NCI-H2081 (cell line): ENCODE data around the gene BBC3.
"Not testable (repeated sequence)": the region's sequence is repeated elsewhere in the genome, so short reads cannot be mapped to it uniquely, and the experiment has no call there.

Source experiments
- DNase-seq, 2 experiments: peaks; one replicate each; lab custom pipeline; 2025; lab: John Stamatoyannopoulos, UW

Gene BBC3

GRCh38 chr19:47230921-47231214 lies at the start of gene BBC3:
Gene BBC3 (minus strand): TSS chr19:47231199. CDS start chr19:47228431, 2,768 bp downstream.
- DNase-seq, result no peak

GRCh38 chr19:47280183-47280797 lies 49.3 kb upstream of the BBC3 start:
- DNase-seq, result no peak

- not testable (repeated sequence) for DNase-seq
Measured at GRCh38 chr19:47276513-47276912, 45.5 kb upstream of the BBC3 start.

GRCh38 chr19:47275791-47276461 lies 44.9 kb upstream of the BBC3 start:
- no peak for DNase-seq

GRCh38 chr19:47274891-47275761 lies 44.1 kb upstream of the BBC3 start:
- no peak for DNase-seq

GRCh38 chr19:47274071-47274890 lies 43.3 kb upstream of the BBC3 start, which contains the start of gene INAFM1:
Gene INAFM1 (plus strand): TSS chr19:47274885. CDS start chr19:47274920, 35 bp downstream.
- DNase-seq, result peak; percentile 75 to 91

- DNase-seq, result peak; percentile 48 to 66
Measured at GRCh38 chr19:47273313-47274070, 42.5 kb upstream of the BBC3 start.

GRCh38 chr19:47272448-47273312 lies 41.7 kb upstream of the BBC3 start:
- no peak for DNase-seq

GRCh38 chr19:47271949-47272348 lies 41.0 kb upstream of the BBC3 start:
- DNase-seq, result no peak

GRCh38 chr19:47270408-47270807 lies 39.4 kb upstream of the BBC3 start:
- no peak for DNase-seq

- no peak for DNase-seq
Measured at GRCh38 chr19:47269596-47269995, 38.6 kb upstream of the BBC3 start.

GRCh38 chr19:47268028-47268427 lies 37.0 kb upstream of the BBC3 start:
- no peak for DNase-seq

GRCh38 chr19:47267350-47267759 lies 36.4 kb upstream of the BBC3 start:
- DNase-seq, result no peak

GRCh38 chr19:47266401-47266941 lies 35.5 kb upstream of the BBC3 start:
- DNase-seq, result no peak

- DNase-seq, result no peak
Measured at GRCh38 chr19:47264629-47265028, 33.6 kb upstream of the BBC3 start.

- DNase-seq, result not testable (repeated sequence)
Measured at GRCh38 chr19:47261946-47262793, 31.2 kb upstream of the BBC3 start.

GRCh38 chr19:47260476-47260875 lies 29.5 kb upstream of the BBC3 start:
- DNase-seq, result no peak

GRCh38 chr19:47258895-47259555 lies 28.0 kb upstream of the BBC3 start:
- DNase-seq, result no peak
